Parathyroid adenoma (tissue), 2 donors: Measurements from ENCODE around the gene STON2.

Experiments
- H2AFZ ChIP-seq: fragments of 300-600 bp; sonication (generic); one replicate; pipeline ENCODE4 v1.7.0; 2017; ENCODE audit warnings: antibody characterized with exemption, mild to moderate bottlenecking
- H3K27ac ChIP-seq: fragments of 300-600 bp; sonication (generic); one replicate; pipeline ENCODE4 v1.7.0; 2017
- H3K27me3 ChIP-seq: fragments of 300-600 bp; sonication (generic); one replicate; pipeline ENCODE4 v1.7.0; 2017; ENCODE audit warnings: low read length; ENCODE audit not compliant: control insufficient read depth, insufficient read depth
- H3K36me3 ChIP-seq: fragments of 300-600 bp; sonication (generic); one replicate; pipeline ENCODE4 v1.7.0; 2017; ENCODE audit warnings: low read length; ENCODE audit not compliant: control insufficient read depth, insufficient read depth
- H3K4me1 ChIP-seq: fragments of 300-600 bp; sonication (generic); one replicate; pipeline ENCODE4 v1.7.0; 2017; ENCODE audit warnings: control low read depth
- H3K4me2 ChIP-seq: fragments of 300-600 bp; sonication (generic); one replicate; pipeline ENCODE4 v1.7.0; 2017; ENCODE audit warnings: low read length
- H3K4me3 ChIP-seq: fragments of 300-600 bp; sonication (generic); one replicate; pipeline ENCODE4 v1.7.0; 2017; ENCODE audit warnings: low read depth, low read length
- H3K79me2 ChIP-seq: fragments of 300-600 bp; sonication (generic); one replicate; pipeline ENCODE4 v1.7.0; 2017; ENCODE audit warnings: control low read depth
- H3K9ac ChIP-seq: fragments of 300-600 bp; sonication (generic); one replicate; pipeline ENCODE4 v1.7.0; 2017; ENCODE audit warnings: mild to moderate bottlenecking
- H3K9me3 ChIP-seq: fragments of 300-600 bp; sonication (generic); one replicate; pipeline ENCODE4 v1.7.0; 2017; ENCODE audit warnings: low read length; ENCODE audit not compliant: control insufficient read depth
- CTCF ChIP-seq: fragments of 300-600 bp; sonication (generic); IDR thresholded peaks from one replicate; pipeline ENCODE4 v1.7.0; 2017; ENCODE audit warnings: antibody characterized with exemption, mild to moderate bottlenecking
- donor health status: primary hyperparathyroidism.

Gene STON2

DNA sequence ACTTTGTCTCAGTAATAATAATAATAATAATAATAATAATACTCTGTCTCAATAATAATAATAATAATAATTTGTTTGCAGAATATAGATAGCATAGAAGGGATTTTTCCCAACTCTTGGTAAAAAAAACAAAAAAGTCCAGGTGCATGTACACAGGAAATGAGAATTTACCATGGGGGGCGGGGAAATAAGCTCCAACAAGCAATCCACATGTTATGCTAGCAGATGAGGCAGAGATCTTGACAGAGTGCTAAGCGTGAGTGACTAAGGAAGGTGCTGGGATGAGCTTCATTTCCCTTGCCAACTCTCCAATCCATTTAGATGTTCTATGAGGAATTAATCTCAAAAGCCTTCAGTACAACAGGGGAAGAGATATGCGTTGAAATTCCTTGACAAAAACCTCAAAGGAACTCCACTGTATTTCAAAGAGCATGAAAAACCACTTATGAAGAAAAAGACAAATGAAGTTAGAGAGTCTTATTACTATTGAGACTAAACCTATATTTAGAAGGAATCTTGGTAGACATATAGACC, 134.4 kb downstream of the STON2 start:
- H3K27ac ChIP-seq, result no peak overlapping the region
- H3K9ac ChIP-seq, result no peak overlapping the region
- H3K27me3 ChIP-seq, result no peaks in the 10 kb centered on the region
- TF ChIP-seq CTCF, result no peak
- no peak overlapping the region for H3K4me3 ChIP-seq
- peaks cover 7% of the 10 kb centered on the region for H3K4me1 ChIP-seq
- no peak overlapping the region for H3K4me2 ChIP-seq
- no peaks in the 10 kb centered on the region for H3K36me3 ChIP-seq
- H2AFZ ChIP-seq, result no peak overlapping the region
- H3K9me3 ChIP-seq, result no peaks in the 10 kb centered on the region
- H3K79me2 ChIP-seq, result no peaks in the 10 kb centered on the region

DNA sequence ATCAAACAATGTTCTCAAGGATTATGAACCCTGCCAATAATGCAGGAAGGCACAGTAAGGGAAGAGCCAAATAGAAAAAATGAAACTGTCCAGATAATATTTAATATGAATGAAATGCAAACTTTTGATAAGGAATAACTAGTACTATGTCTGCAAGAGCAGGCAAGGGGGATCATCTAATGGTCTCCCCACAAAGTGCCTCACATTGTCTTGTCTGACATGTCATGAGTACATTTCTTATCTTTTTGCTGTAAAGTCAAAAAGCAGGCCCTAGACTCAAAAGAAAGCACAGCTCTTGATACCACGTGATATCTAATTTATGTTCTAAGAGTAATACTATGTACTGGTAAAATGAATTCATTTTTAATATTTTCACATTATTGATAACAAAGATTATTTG, 135.5 kb downstream of the STON2 start:
- no peaks in the 10 kb centered on the region for H3K36me3 ChIP-seq
- peaks cover 7% of the 10 kb centered on the region for H3K4me1 ChIP-seq
- no peaks in the 10 kb centered on the region for H3K9me3 ChIP-seq
- no peak overlapping the region for H2AFZ ChIP-seq
- no peak overlapping the region for H3K4me3 ChIP-seq
- no peak overlapping the region for H3K27ac ChIP-seq
- no peak for TF ChIP-seq CTCF
- H3K4me2 ChIP-seq, result no peak overlapping the region
- no peaks in the 10 kb centered on the region for H3K79me2 ChIP-seq
- H3K9ac ChIP-seq, result no peak overlapping the region
- H3K27me3 ChIP-seq, result no peaks in the 10 kb centered on the region

GRCh38 chr14:81263777-81264410, 136.2 kb downstream of the STON2 start:
- peaks cover 7% of the 10 kb centered on the region for H3K4me1 ChIP-seq
- no peak overlapping the region for H2AFZ ChIP-seq
- no peaks in the 10 kb centered on the region for H3K9me3 ChIP-seq
- H3K79me2 ChIP-seq, result no peaks in the 10 kb centered on the region
- TF ChIP-seq CTCF, result no peak
- no peak overlapping the region for H3K4me3 ChIP-seq
- no peaks in the 10 kb centered on the region for H3K36me3 ChIP-seq
- no peak overlapping the region for H3K9ac ChIP-seq
- H3K27me3 ChIP-seq, result no peaks in the 10 kb centered on the region
- H3K27ac ChIP-seq, result no peak overlapping the region
- H3K4me2 ChIP-seq, result no peak overlapping the region

DNA sequence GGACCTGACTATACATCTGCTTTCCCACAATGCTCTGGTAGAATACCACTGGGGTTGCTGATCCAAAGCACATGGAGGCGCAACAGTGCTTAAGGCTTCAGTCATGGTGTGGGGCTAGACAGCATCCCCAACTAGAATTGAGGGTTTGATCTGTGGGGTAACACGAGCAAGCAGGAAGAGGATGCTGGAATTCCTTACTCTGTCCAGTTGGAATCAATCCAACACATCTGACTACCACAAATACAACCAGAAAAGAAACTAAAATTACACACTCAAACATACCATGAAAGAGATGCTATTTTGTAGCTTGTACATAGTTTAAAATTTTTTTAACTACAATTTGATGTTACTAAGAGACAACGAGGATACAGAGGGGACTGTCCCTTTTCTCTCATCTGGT, 138.9 kb downstream of the STON2 start:
- H3K4me3 ChIP-seq, result no peak overlapping the region
- no peaks in the 10 kb centered on the region for H3K36me3 ChIP-seq
- no peak overlapping the region for H2AFZ ChIP-seq
- H3K4me1 ChIP-seq, result no peaks in the 10 kb centered on the region
- H3K9me3 ChIP-seq, result no peaks in the 10 kb centered on the region
- no peak overlapping the region for H3K9ac ChIP-seq
- H3K27me3 ChIP-seq, result no peaks in the 10 kb centered on the region
- H3K27ac ChIP-seq, result no peak overlapping the region
- no peak for TF ChIP-seq CTCF
- no peaks in the 10 kb centered on the region for H3K79me2 ChIP-seq
- no peak overlapping the region for H3K4me2 ChIP-seq

- TF ChIP-seq CTCF, result no peak
- Histone ChIP-seq H2AFZ (no peak overlapping the region), H3K4me2 (no peak overlapping the region), H3K9me3 (no peaks in the 10 kb centered on the region), H3K27me3 (no peaks in the 10 kb centered on the region), H3K27ac (no peak overlapping the region), H3K4me3 (no peak overlapping the region), H3K36me3 (no peaks in the 10 kb centered on the region), H3K79me2 (no peaks in the 10 kb centered on the region), H3K9ac (no peak overlapping the region), H3K4me1 (no peaks in the 10 kb centered on the region)
Measured at GRCh38 chr14:81260732-81261131, 139.4 kb downstream of the STON2 start.
